ENCODE data around the gene RXFP2.
A peak's percentile ranks its signal among the peaks of the same experiment; 100 is the strongest.

The RXFP2 gene

GRCh38 chr13:31769575-31769974, 30.2 kb downstream of the RXFP2 start:
- Histone ChIP-seq H3K9me2 (replicated peaks; ENCODE audit: low read depth, low read length) (no peaks in the 10 kb centered on the region), H3K4me1 (ENCODE audit: insufficient read depth, low read length, poor library complexity, severe bottlenecking) (peaks cover 21% of the 10 kb centered on the region), H3K4me3 (ENCODE audit: low read length, poor library complexity, severe bottlenecking) (no peak overlapping the region), H2AFZ (ENCODE audit: low read length) (no peak overlapping the region), H4K20me1 (ENCODE audit: insufficient read depth, low read length, poor library complexity, severe bottlenecking) (no peaks in the 10 kb centered on the region), H3K27me3 (ENCODE audit: insufficient read depth, low read length, poor library complexity, severe bottlenecking) (no peaks in the 10 kb centered on the region), H3K4me2 (ENCODE audit: low read depth, low read length, poor library complexity, severe bottlenecking) (no peak overlapping the region), H3K79me2 (ENCODE audit: insufficient read depth, low read length) (no peaks in the 10 kb centered on the region), H3K9me3 (ENCODE audit: insufficient read depth, low read depth, low read length) (no peaks in the 10 kb centered on the region), H3K9ac (ENCODE audit: low read depth, low read length, poor library complexity, severe bottlenecking) (no peak overlapping the region), H3K36me3 (ENCODE audit: insufficient read depth, low read length) (no peaks in the 10 kb centered on the region), H3F3A (ENCODE audit: low read depth) (no peaks in the 10 kb centered on the region)
- TF ChIP-seq, protein P1, sequence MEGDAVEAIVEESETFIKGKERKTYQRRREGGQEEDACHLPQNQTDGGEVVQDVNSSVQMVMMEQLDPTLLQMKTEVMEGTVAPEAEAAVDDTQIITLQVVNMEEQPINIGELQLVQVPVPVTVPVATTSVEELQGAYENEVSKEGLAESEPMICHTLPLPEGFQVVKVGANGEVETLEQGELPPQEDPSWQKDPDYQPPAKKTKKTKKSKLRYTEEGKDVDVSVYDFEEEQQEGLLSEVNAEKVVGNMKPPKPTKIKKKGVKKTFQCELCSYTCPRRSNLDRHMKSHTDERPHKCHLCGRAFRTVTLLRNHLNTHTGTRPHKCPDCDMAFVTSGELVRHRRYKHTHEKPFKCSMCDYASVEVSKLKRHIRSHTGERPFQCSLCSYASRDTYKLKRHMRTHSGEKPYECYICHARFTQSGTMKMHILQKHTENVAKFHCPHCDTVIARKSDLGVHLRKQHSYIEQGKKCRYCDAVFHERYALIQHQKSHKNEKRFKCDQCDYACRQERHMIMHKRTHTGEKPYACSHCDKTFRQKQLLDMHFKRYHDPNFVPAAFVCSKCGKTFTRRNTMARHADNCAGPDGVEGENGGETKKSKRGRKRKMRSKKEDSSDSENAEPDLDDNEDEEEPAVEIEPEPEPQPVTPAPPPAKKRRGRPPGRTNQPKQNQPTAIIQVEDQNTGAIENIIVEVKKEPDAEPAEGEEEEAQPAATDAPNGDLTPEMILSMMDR (conservative IDR thresholded peaks at IDR 0.05; ENCODE audit: low read length), result no peak
- no peak for TF ChIP-seq EZH2phosphoT487 (IDR thresholded peaks at IDR 0.05; ENCODE audit: borderline replicate concordance)

DNA sequence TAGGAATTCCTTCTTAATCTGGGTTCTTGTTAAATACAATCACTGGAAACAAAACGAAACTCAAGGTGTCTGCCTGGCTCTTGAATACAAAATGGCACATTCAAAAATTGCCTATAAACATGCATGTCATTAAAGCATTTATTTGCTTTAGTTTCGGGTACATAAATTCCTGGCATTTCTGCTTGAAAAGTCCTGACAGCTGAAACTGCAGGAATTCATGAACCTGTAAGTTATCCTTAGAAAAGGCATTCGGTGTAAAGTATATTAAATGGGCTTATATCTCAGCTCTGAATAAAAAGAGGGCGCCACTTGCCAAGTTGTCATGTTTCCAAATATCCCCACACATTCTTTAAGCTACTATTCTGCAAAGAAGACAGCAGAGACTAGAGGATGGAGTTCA, 32.9 kb downstream of the RXFP2 start:
- H4K20me1 ChIP-seq (ENCODE audit: insufficient read depth, low read length, poor library complexity, severe bottlenecking), result no peaks in the 10 kb centered on the region
- no peaks in the 10 kb centered on the region for H3F3A ChIP-seq (ENCODE audit: low read depth)
- no peaks in the 10 kb centered on the region for H3K27me3 ChIP-seq (ENCODE audit: insufficient read depth, low read length, poor library complexity, severe bottlenecking)
- H3K9me2 ChIP-seq (replicated peaks; ENCODE audit: low read depth, low read length), result no peaks in the 10 kb centered on the region
- no peaks in the 10 kb centered on the region for H3K9me3 ChIP-seq (ENCODE audit: insufficient read depth, low read depth, low read length)
- no peak overlapping the region for H3K9ac ChIP-seq (ENCODE audit: low read depth, low read length, poor library complexity, severe bottlenecking)
- H2AFZ ChIP-seq (ENCODE audit: low read length), result peak overlapping the region; percentile 62; the same call in 1 of the 2 replicates
- no peaks in the 10 kb centered on the region for H3K79me2 ChIP-seq (ENCODE audit: insufficient read depth, low read length)
- H3K36me3 ChIP-seq (ENCODE audit: insufficient read depth, low read length), result no peaks in the 10 kb centered on the region
- H3K4me3 ChIP-seq (ENCODE audit: low read length, poor library complexity, severe bottlenecking), result no peak overlapping the region
- TF ChIP-seq, protein P1 (conservative IDR thresholded peaks at IDR 0.05; ENCODE audit: low read length), result no peak
- no peak for TF ChIP-seq EZH2phosphoT487 (IDR thresholded peaks at IDR 0.05; ENCODE audit: borderline replicate concordance)
- peaks cover 21% of the 10 kb centered on the region for H3K4me1 ChIP-seq (ENCODE audit: insufficient read depth, low read length, poor library complexity, severe bottlenecking)
- H3K4me2 ChIP-seq (ENCODE audit: low read depth, low read length, poor library complexity, severe bottlenecking), result no peak overlapping the region

DNA sequence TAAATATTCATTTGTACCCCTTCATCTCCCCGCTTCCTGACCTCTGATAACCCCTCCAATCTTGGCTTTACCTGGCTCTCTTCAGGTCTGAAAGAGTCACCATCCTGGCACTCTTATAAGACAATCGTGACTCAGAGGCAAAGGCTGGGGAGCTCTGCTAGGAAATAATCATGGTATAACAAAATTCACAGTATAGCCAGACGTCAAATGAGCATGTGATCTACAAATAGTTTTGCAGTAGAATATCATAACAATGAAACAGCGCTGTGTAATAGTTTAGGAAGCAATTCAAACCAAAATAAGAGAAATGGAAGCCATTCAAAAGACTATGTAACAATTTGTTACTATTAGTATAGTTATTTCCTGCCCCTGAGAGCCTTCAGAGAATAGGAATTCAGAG, 34.2 kb downstream of the RXFP2 start:
- Histone ChIP-seq H2AFZ (ENCODE audit: low read length) (peak overlapping the region; percentile 62; the same call in 1 of the 2 replicates), H3F3A (ENCODE audit: low read depth) (no peaks in the 10 kb centered on the region), H3K4me2 (ENCODE audit: low read depth, low read length, poor library complexity, severe bottlenecking) (peak overlapping the region; percentile 41), H3K4me3 (ENCODE audit: low read length, poor library complexity, severe bottlenecking) (peak overlapping the region; percentile 30), H3K9me2 (replicated peaks; ENCODE audit: low read depth, low read length) (no peaks in the 10 kb centered on the region), H3K4me1 (ENCODE audit: insufficient read depth, low read length, poor library complexity, severe bottlenecking) (peaks cover 11% of the 10 kb centered on the region), H3K9ac (ENCODE audit: low read depth, low read length, poor library complexity, severe bottlenecking) (no peak overlapping the region), H3K9me3 (ENCODE audit: insufficient read depth, low read depth, low read length) (no peaks in the 10 kb centered on the region), H3K27me3 (ENCODE audit: insufficient read depth, low read length, poor library complexity, severe bottlenecking) (no peaks in the 10 kb centered on the region), H3K36me3 (ENCODE audit: insufficient read depth, low read length) (no peaks in the 10 kb centered on the region), H4K20me1 (ENCODE audit: insufficient read depth, low read length, poor library complexity, severe bottlenecking) (no peaks in the 10 kb centered on the region), H3K79me2 (ENCODE audit: insufficient read depth, low read length) (no peaks in the 10 kb centered on the region)
- TF ChIP-seq EZH2phosphoT487 (IDR thresholded peaks at IDR 0.05; ENCODE audit: borderline replicate concordance), result no peak
- TF ChIP-seq, protein P1 (conservative IDR thresholded peaks at IDR 0.05; ENCODE audit: low read length), result no peak

Measured in Loucy (cell line).